Mesothelial cell of epicardium (in vitro differentiated cells): Measurements from ENCODE around the gene CFAP73. TPM values are rescaled to one million over a fixed set of nuclear protein-coding genes. Genes with fewer than 3 reads are reported as not detected.
"Not testable (repeated sequence)": the region's sequence is repeated elsewhere in the genome, so short reads cannot be mapped to it uniquely, and the experiment has no call there.

Source experiments
- DNase-seq, 2 experiments: peaks; one replicate each; pipeline ENCODE4 v3.0.0; 2021; ENCODE audit warnings: low spot score in 2 of 2; ENCODE audit not compliant: unreplicated experiment in 2 of 2
- H3K27ac Mint-ChIP-seq: 2 replicates; pipeline ENCODE4 v1.8.0; 2021; ENCODE audit warnings: mixed read lengths
- H3K27me3 Mint-ChIP-seq: 2 replicates; pipeline ENCODE4 v1.8.0; 2021; ENCODE audit warnings: low read depth, mixed read lengths
- H3K36me3 Mint-ChIP-seq: 2 replicates; pipeline ENCODE4 v1.8.0; 2021; ENCODE audit warnings: mixed read lengths
- H3K4me1 Mint-ChIP-seq: 2 replicates; pipeline ENCODE4 v1.8.0; 2021; ENCODE audit warnings: mixed read lengths
- H3K4me3 Mint-ChIP-seq: 2 replicates; pipeline ENCODE4 v1.8.0; 2021; ENCODE audit warnings: mild to moderate bottlenecking, moderate library complexity, mixed read lengths
- H3K9me3 Mint-ChIP-seq: 2 replicates; pipeline ENCODE4 v1.8.0; 2021; ENCODE audit warnings: mixed read lengths
- CTCF ChIP-seq: fragments of 200-600 bp; sonication (generic); IDR thresholded peaks from one replicate; pipeline ENCODE4 v1.5.0; 2021; ENCODE audit warnings: antibody characterized with exemption; ENCODE audit not compliant: unreplicated experiment
- total RNA-seq: library from RNA; stranded (reverse); gene quantifications from 3 replicates; pipeline ENCODE4 v1.2.1, GENCODE V29; 2021

The CFAP73 gene
- total RNA-seq, 1 donor from 2014 or later, result not detected

GRCh38 chr12:113114447-113115178 is 34.9 kb upstream of the CFAP73 start:
- no peak for DNase-seq
- no peak for TF ChIP-seq CTCF
- Mint-ChIP-seq H3K4me3 (no peak overlapping the region), H3K4me1 (no peaks in the 10 kb centered on the region), H3K36me3 (no peaks in the 10 kb centered on the region), H3K9me3 (no peaks in the 10 kb centered on the region), H3K27me3 (peaks cover 22% of the 10 kb centered on the region), H3K27ac (no peak overlapping the region)

- no peaks in the 10 kb centered on the region for H3K4me1 Mint-ChIP-seq
- no peaks in the 10 kb centered on the region for H3K9me3 Mint-ChIP-seq
- H3K27ac Mint-ChIP-seq, result no peak overlapping the region
- H3K4me3 Mint-ChIP-seq, result no peak overlapping the region
- no peaks in the 10 kb centered on the region for H3K36me3 Mint-ChIP-seq
- no peak for TF ChIP-seq CTCF
- no peak for DNase-seq
- H3K27me3 Mint-ChIP-seq, result peaks cover 22% of the 10 kb centered on the region
Measured at GRCh38 chr12:113115455-113116126, 33.9 kb upstream of the CFAP73 start.

- no peaks in the 10 kb centered on the region for H3K4me1 Mint-ChIP-seq
- H3K9me3 Mint-ChIP-seq, result no peaks in the 10 kb centered on the region
- no peaks in the 10 kb centered on the region for H3K36me3 Mint-ChIP-seq
- no peak for TF ChIP-seq CTCF
- H3K27ac Mint-ChIP-seq, result no peak overlapping the region
- DNase-seq, result no peak
- H3K4me3 Mint-ChIP-seq, result no peak overlapping the region
- peaks cover 24% of the 10 kb centered on the region for H3K27me3 Mint-ChIP-seq
Measured at GRCh38 chr12:113116875-113117274, 32.6 kb upstream of the CFAP73 start.

GRCh38 chr12:113117684-113118083 is 31.8 kb upstream of the CFAP73 start:
- not testable (repeated sequence) for H3K27ac Mint-ChIP-seq, H3K36me3 Mint-ChIP-seq, H3K9me3 Mint-ChIP-seq, DNase-seq, H3K4me1 Mint-ChIP-seq, H3K4me3 Mint-ChIP-seq
- peaks cover 26% of the 10 kb centered on the region for H3K27me3 Mint-ChIP-seq

- H3K36me3 Mint-ChIP-seq, result peaks cover under 1% of the 10 kb centered on the region
- peaks cover 6% of the 10 kb centered on the region for H3K9me3 Mint-ChIP-seq
- no peak overlapping the region for H3K4me3 Mint-ChIP-seq
- no peak overlapping the region for H3K27ac Mint-ChIP-seq
- no peak for DNase-seq
- H3K4me1 Mint-ChIP-seq, result no peaks in the 10 kb centered on the region
- no peak for TF ChIP-seq CTCF
- peaks cover 27% of the 10 kb centered on the region for H3K27me3 Mint-ChIP-seq
Measured at GRCh38 chr12:113118142-113118541, 31.4 kb upstream of the CFAP73 start.

GRCh38 chr12:113119980-113120669 is 29.4 kb upstream of the CFAP73 start:
- no peak for TF ChIP-seq CTCF
- H3K4me3 Mint-ChIP-seq, result no peak overlapping the region
- no peak for DNase-seq
- H3K36me3 Mint-ChIP-seq, result peaks cover 2% of the 10 kb centered on the region
- H3K4me1 Mint-ChIP-seq, result no peaks in the 10 kb centered on the region
- H3K9me3 Mint-ChIP-seq, result peaks cover 11% of the 10 kb centered on the region
- H3K27ac Mint-ChIP-seq, result no peak overlapping the region
- H3K27me3 Mint-ChIP-seq, result peaks cover 29% of the 10 kb centered on the region
